OCI-LY7 (cell line): Measurements from ENCODE around the gene SERINC4. TPM values are rescaled to one million over a fixed set of nuclear protein-coding genes. Genes with fewer than 3 reads are reported as not detected.
"Not testable (repeated sequence)": the region's sequence is repeated elsewhere in the genome, so short reads cannot be mapped to it uniquely, and the experiment has no call there.

Source experiments
- BruUV-seq: library from RNA; stranded (reverse); fragments of 400-500 nt; replicated peaks from 2 replicates; lab custom pipeline; 2021; lab: Mats Ljungman, UMichigan
- CTCF ChIA-PET: fragments of 300-600 bp; sonication (Branson Sonifier 250); formaldehyde crosslinking; loops from one replicate; lab custom pipeline; 2022; ENCODE audit warnings: antibody characterized with exemption; ENCODE audit not compliant: unreplicated experiment; lab: Charles Lee
- POLR2A ChIA-PET: fragments of 300-600 bp; sonication (Branson Sonifier 250); formaldehyde crosslinking; loops from one replicate; lab custom pipeline; 2022; ENCODE audit warnings: antibody characterized with exemption; lab: Charles Lee
- DNase-seq: peaks from one replicate; pipeline ENCODE4 v3.0.0-alpha.2; 2015; ENCODE audit warnings: low spot score
- H2AFZ ChIP-seq: fragments of 200-600 bp; sonication (generic), shearing (Covaris generic); 2 replicates; pipeline ENCODE4 v1.6.1; 2014; ENCODE audit warnings: mild to moderate bottlenecking, antibody characterized with exemption, low read length, moderate library complexity
- H3K27ac ChIP-seq: fragments of 200-600 bp; sonication (generic); 2 replicates; pipeline ENCODE4 v1.5.1; 2014; ENCODE audit warnings: mixed run types, low read depth, mild to moderate bottlenecking, moderate library complexity, low read length, inconsistent platforms; ENCODE audit not compliant: poor library complexity, severe bottlenecking
- H3K36me3 ChIP-seq: fragments of 200-600 bp; sonication (generic); 2 replicates; pipeline ENCODE4 v1.6.1; 2014; ENCODE audit warnings: mild to moderate bottlenecking, antibody characterized with exemption, low read length, moderate library complexity, mixed read lengths; ENCODE audit not compliant: insufficient read depth
- H3K4me1 ChIP-seq: fragments of 200-600 bp; sonication (generic); 2 replicates; pipeline ENCODE4 v1.5.1; 2014; ENCODE audit warnings: mild to moderate bottlenecking, low read length; ENCODE audit not compliant: insufficient read depth, poor library complexity, severe bottlenecking
- H3K4me2 ChIP-seq: fragments of 200-600 bp; sonication (generic); 2 replicates; pipeline ENCODE4 v1.6.1; 2014; ENCODE audit warnings: mild to moderate bottlenecking, low read length
- H3K4me3 ChIP-seq: fragments of 200-600 bp; sonication (generic); 2 replicates; pipeline ENCODE4 v1.5.1; 2014; ENCODE audit warnings: mild to moderate bottlenecking, low read depth, low read length; ENCODE audit not compliant: poor library complexity, severe bottlenecking
- H3K79me2 ChIP-seq: fragments of 200-600 bp; sonication (generic); 2 replicates; pipeline ENCODE4 v1.6.1; 2016; ENCODE audit warnings: low read depth, mild to moderate bottlenecking, low read length, moderate library complexity, mixed read lengths; ENCODE audit not compliant: insufficient read depth
- H3K9me2 ChIP-seq: fragments of 200-600 bp; sonication (generic); 2 replicates; pipeline ENCODE4 v1.6.1; 2016; ENCODE audit warnings: mild to moderate bottlenecking, low read length, mixed read lengths; ENCODE audit not compliant: insufficient read depth
- H3K9me3 ChIP-seq: fragments of 200-600 bp; sonication (generic); 2 replicates; pipeline ENCODE4 v1.6.1; 2014; ENCODE audit warnings: mild to moderate bottlenecking, mixed run types, low read length, mixed read lengths
- H4K20me1 ChIP-seq: fragments of 200-600 bp; sonication (generic); 2 replicates; pipeline ENCODE4 v1.6.1; 2014; ENCODE audit warnings: mild to moderate bottlenecking, antibody characterized with exemption, low read length, moderate library complexity, mixed read lengths; ENCODE audit not compliant: insufficient read depth
- intact Hi-C: fragments of 100-400 bp; cut with micrococcal nuclease; formaldehyde crosslinking; loops from one replicate; pipeline ENCODE4 v1.10.0; 2022; ENCODE audit not compliant: unreplicated experiment
- microRNA-seq: library from miRNA; unstranded; fragments of <30 nt; microRNA quantifications from one replicate; pipeline ENCODE4 v1.2.0, GENCODE V29; 2022; ENCODE audit warnings: borderline replicate concordance
- small RNA-seq: library from RNA; depleted of rRNA; stranded (forward); fragments of <200 nt; gene quantifications from one replicate; pipeline ENCODE3, GENCODE V24; 2014
- total RNA-seq, 2 experiments: library from RNA; depleted of rRNA in 1 of 2; stranded (reverse); fragments of >200 nt in 1 of 2; shearing (Covaris generic) in 1 of 2; gene quantifications; 2 replicates each; pipeline ENCODE4 v1.2.3, GENCODE V29; 2014 to 2022

The SERINC4 gene
- total RNA-seq, 2 experiments from 2014 or later, result 0.60 to 1.9 TPM

GRCh38 chr15:43746245-43746902 lies 53.6 kb downstream of the SERINC4 start, which contains the start of gene PDIA3:
Gene PDIA3 (plus strand): TSS chr15:43746438. CDS start chr15:43746540, 102 bp downstream.
- Histone ChIP-seq H3K4me2 (peak within 1 kb of the TSS; percentile 78), H3K79me2 (peaks cover 55% of the 10 kb centered on the region), H3K36me3 (peaks cover 36% of the 10 kb centered on the region), H3K27ac (peak within 1 kb of the TSS; percentile 88), H3K4me1 (peaks cover 64% of the 10 kb centered on the region), H3K4me3 (peak within 1 kb of the TSS; percentile 82)
- BruUV-seq, H3K9me2 ChIP-seq, intact Hi-C loops, CTCF ChIA-PET, H3K9me3 ChIP-seq, H2AFZ ChIP-seq, H4K20me1 ChIP-seq: not testable (repeated sequence)
- peak; percentile 94 for DNase-seq
- POLR2A ChIA-PET, result interaction anchor here (0.5 to 3.8 kb wide), 2 partner anchors 30 to 85 kb away, joined by 4 to 12 read pairs; partner anchors contain the start of gene ELL3

Small RNA genes lying within 50 kb of the gene (microRNA-seq; reads per million reads assigned to microRNA genes)
- not detected for gene MIR1282

Small RNA genes lying within 50 kb of the gene (small RNA-seq; reads per million reads assigned to genes)
- not detected for gene MIR1282

Other genes with a start within 250 kb of the SERINC4 start
- gene PPIP5K1, start 210.0 kb downstream of the SERINC4 start, total RNA-seq (2014; rRNA removed; shearing (Covaris generic)), result 67.5 and 70.2 TPM in 2 replicates
- gene PPIP5K1, start 210.0 kb downstream of the SERINC4 start, total RNA-seq (2022), result 89.5 and 89.8 TPM in 2 replicates
- 0.25 and 0.51 TPM in 2 replicates for gene CKMT1B, start 206.2 kb downstream of the SERINC4 start, total RNA-seq (2014; rRNA removed; shearing (Covaris generic))
- 3.8 and 4.1 TPM in 2 replicates for gene CKMT1B, start 206.2 kb downstream of the SERINC4 start, total RNA-seq (2022)
- gene STRC, start 181.4 kb downstream of the SERINC4 start, total RNA-seq (2014; rRNA removed; shearing (Covaris generic)), result 1.8 and 2.1 TPM in 2 replicates
- 1.5 and 1.8 TPM in 2 replicates for gene STRC, start 181.4 kb downstream of the SERINC4 start, total RNA-seq (2022)
- gene CATSPER2, start 151.4 kb downstream of the SERINC4 start, total RNA-seq (2014; rRNA removed; shearing (Covaris generic)), result 15.3 and 34.7 TPM in 2 replicates
- gene CATSPER2, start 151.4 kb downstream of the SERINC4 start, total RNA-seq (2022), result 13.9 and 17.0 TPM in 2 replicates
- gene CKMT1A, start 106.4 kb downstream of the SERINC4 start, total RNA-seq (2014; rRNA removed; shearing (Covaris generic)), result 0.16 and 0.28 TPM in 2 replicates
- 4.0 and 6.1 TPM in 2 replicates for gene CKMT1A, start 106.4 kb downstream of the SERINC4 start, total RNA-seq (2022)
- 79.1 and 82.1 TPM in 2 replicates for gene PDIA3, start 53.8 kb downstream of the SERINC4 start, total RNA-seq (2014; rRNA removed; shearing (Covaris generic))
- 243 and 293 TPM in 2 replicates for gene PDIA3, start 53.8 kb downstream of the SERINC4 start, total RNA-seq (2022)
- gene ELL3, start 23.3 kb downstream of the SERINC4 start, total RNA-seq (2014; rRNA removed; shearing (Covaris generic)), result 296 and 306 TPM in 2 replicates
- 116 and 134 TPM in 2 replicates for gene ELL3, start 23.3 kb downstream of the SERINC4 start, total RNA-seq (2022)
- 581 and 622 TPM in 2 replicates for gene SERF2, start 7.9 kb downstream of the SERINC4 start, total RNA-seq (2014; rRNA removed; shearing (Covaris generic))
- 1,328 and 1,370 TPM in 2 replicates for gene SERF2, start 7.9 kb downstream of the SERINC4 start, total RNA-seq (2022)
- gene HYPK, start 379 bp upstream of the SERINC4 start, total RNA-seq (2014; rRNA removed; shearing (Covaris generic)), result 16.1 and 25.0 TPM in 2 replicates
- gene HYPK, start 379 bp upstream of the SERINC4 start, total RNA-seq (2022), result 48.9 and 53.6 TPM in 2 replicates
- 25.3 and 43.4 TPM in 2 replicates for gene MFAP1, start 24.5 kb upstream of the SERINC4 start, total RNA-seq (2014; rRNA removed; shearing (Covaris generic))
- 57.2 and 72.1 TPM in 2 replicates for gene MFAP1, start 24.5 kb upstream of the SERINC4 start, total RNA-seq (2022)
- 126 and 139 TPM in 2 replicates for gene WDR76, start 26.8 kb upstream of the SERINC4 start, total RNA-seq (2014; rRNA removed; shearing (Covaris generic))
- gene WDR76, start 26.8 kb upstream of the SERINC4 start, total RNA-seq (2022), result 170 and 186 TPM in 2 replicates